Ovary (tissue), 10 donors: ENCODE measurements around the gene WASF3. TPM values are rescaled to one million over a fixed set of nuclear protein-coding genes. Genes with fewer than 3 reads are reported as not detected.

ENCODE experiments used
- DNase-seq, 5 donors: peaks; one replicate each; pipeline ENCODE4 v3.0.0-alpha.2; 2019 to 2020
- H3K27ac ChIP-seq, 2 donors: fragments of 200-600 bp; one replicate each; pipeline versions ENCODE4 v1.5.1 to v1.8.0; 2019 to 2022
- H3K27me3 ChIP-seq: fragments of 200-600 bp; one replicate; pipeline ENCODE4 v1.8.0; 2022
- H3K36me3 ChIP-seq: fragments of 200-600 bp; sonication (generic); one replicate; pipeline ENCODE4 v1.5.1; 2019
- H3K4me1 ChIP-seq: one replicate; pipeline ENCODE4 v1.8.1; 2013; ENCODE audit warnings: mild to moderate bottlenecking, moderate library complexity; ENCODE audit not compliant: insufficient read depth
- H3K4me3 ChIP-seq: fragments of 200-600 bp; sonication (generic); one replicate; pipeline ENCODE4 v1.5.1; 2017
- H3K9me3 ChIP-seq, 2 donors: fragments of 200-600 bp in 1 of 2; sonication (generic) in 1 of 2; one replicate each; pipeline versions ENCODE4 v1.5.1 to v1.8.1; 2013 to 2019; ENCODE audit warnings: mild to moderate bottlenecking in 1 of 2, moderate library complexity in 1 of 2
- CTCF ChIP-seq, 3 donors: fragments of 450-650 bp in 2 of 3; fragments of 200-600 bp in 1 of 3; IDR thresholded peaks; one replicate each; pipeline versions ENCODE4 v1.5.1 to v1.8.0; 2016 to 2022; ENCODE audit warnings: antibody characterized with exemption in 3 of 3, mild to moderate bottlenecking in 1 of 3
- EP300 ChIP-seq: sonication (generic); formaldehyde crosslinking; IDR thresholded peaks from one replicate; pipeline ENCODE4 v1.6.1; 2017; ENCODE audit warnings: antibody characterized with exemption
- POLR2A ChIP-seq: fragments of 450-650 bp; IDR thresholded peaks from one replicate; pipeline ENCODE4 v1.6.1; 2017; ENCODE audit warnings: antibody characterized with exemption, mild to moderate bottlenecking, moderate library complexity
- WGBS, 3 donors: extraction: QIAGEN DNeasy Blood & Tissue Kit in 1 of 3; methylation state at CpG; one replicate each; pipeline versions ENCODE4 v1.1.5 to v1.1.7; 2013 to 2017; 5-methylcytosine and 5-hydroxymethylcytosine counted together
- intact Hi-C, 4 donors: fragments of 100-400 bp; cut with DNase I; formaldehyde crosslinking; loops; one replicate each; pipeline versions ENCODE4 v1.11.0 to v1.15.1; 2022 to 2023
- long read RNA-seq, 3 donors: library from polyadenylated mRNA in 2 of 3; unstranded in 2 of 3; transcript quantifications; one replicate each; pipeline ENCODE4 v2.0.0 and lab custom pipeline, GENCODE V29; 2021 to 2026
- polyA plus RNA-seq, 2 donors: library from polyadenylated mRNA; stranded (reverse); fragments of 200-250 nt in 1 of 2; fragments of 350-450 nt in 1 of 2; fragmentation: Illumina TruSeq in 1 of 2; extraction: RNeasy Lipid Tissue Mini Kit (QIAGEN cat#74804) in 1 of 2; gene quantifications; one replicate each; pipeline ENCODE4 v1.2.3, GENCODE V29; 2013 to 2014
- total RNA-seq, 7 donors: library from RNA; depleted of rRNA in 2 of 7; stranded (reverse); fragments of >200 nt in 2 of 7; fragmentation: NEBNext Ultra II Directional in 3 of 7; extraction: Animal tissue kit (Norgen Biotek cat#: 25700) in 3 of 7; gene quantifications; one replicate each; pipeline versions ENCODE4 v1.1.0 to v1.2.4, GENCODE V29; 2016 to 2023
- donor health status: DM: no; HTN: no; CAD: no; lungs with moderate emphysema.
- donor health status: DM: no; HTN: no; CAD: no.
- donor health status: Bipolar disorder and iron deficiency.
- donor health status: DM: yes; HTN: yes; CAD: no.
- donor health status: DM: no; HTN: no; CAD: no.
- donor health status: DM: yes; HTN: yes; CAD: no.

WASF3 gene
- total RNA-seq, result 10 to 100 TPM; 12.0 to 37.1 (median 34.6) TPM
- polyA plus RNA-seq, result 10 to 100 TPM; 11.5 to 28.4 TPM
- long read RNA-seq, donor 1, partial matches to known transcripts, result 6 of 9 reads
- long read RNA-seq, donor 1, other reads (novel, unspliced or antisense), result 3 of 9 reads
- long read RNA-seq, donor 2, full-length matches to known transcripts, result 3 of 12 reads
- long read RNA-seq, donor 2, partial matches to known transcripts, result 9 of 12 reads
- long read RNA-seq, donor 2, other reads (novel, unspliced or antisense), result 0 of 12 reads
- long read RNA-seq, donor 3, full-length matches to known transcripts, result 9 of 46 reads
- long read RNA-seq, donor 3, partial matches to known transcripts, result 37 of 46 reads
- long read RNA-seq, donor 3, other reads (novel, unspliced or antisense), result 0 of 46 reads

- Histone ChIP-seq H3K36me3 (no peaks in the 10 kb centered on the region), H3K27ac (peak within 1 kb of the TSS; percentile 26 to 55), H3K27me3 (no peaks in the 10 kb centered on the region), H3K9me3 (no peaks in the 10 kb centered on the region), H3K4me3 (peak within 1 kb of the TSS; percentile 59), H3K4me1 (no peaks in the 10 kb centered on the region)
- 0 to 3% (median 0%) methylated on average over 21 to 94 of the region's 94 CpGs for WGBS, 3 donors
- TF ChIP-seq POLR2A (no peak), CTCF (IDR thresholded peaks at IDR 0.05) (peak in 1 of 3 donors; percentile 8)
- intact Hi-C loops, result no loop called here
- peak; percentile 94 to 97 (median 95) for DNase-seq
Measured at GRCh38 chr13:26557393-26558073, at the start of gene WASF3. Gene WASF3, plus strand, starts transcription at chr13:26557683. Its CDS starts 84,588 bp downstream, at chr13:26642271.

GRCh38 chr13:26508885-26509284 is 48.6 kb upstream of the WASF3 start:
- Histone ChIP-seq H3K4me3 (no peak overlapping the region), H3K27me3 (no peaks in the 10 kb centered on the region), H3K36me3 (no peaks in the 10 kb centered on the region), H3K4me1 (no peaks in the 10 kb centered on the region), H3K27ac (no peak overlapping the region), H3K9me3 (no peaks in the 10 kb centered on the region)
- no peak for TF ChIP-seq POLR2A
- TF ChIP-seq CTCF (IDR thresholded peaks at IDR 0.05), result no peak
- TF ChIP-seq EP300, result no peak
- intact Hi-C loops, result no loop called here
- peak in 2 of 5 donors; percentile 43 to 76 for DNase-seq
- 61 to 72% (median 68%) methylated on average over 4 of the region's 4 CpGs for WGBS, 3 donors

- H3K4me3 ChIP-seq, result no peak overlapping the region
- DNase-seq, result no peak
- no peaks in the 10 kb centered on the region for H3K27me3 ChIP-seq
- intact Hi-C loops, result no loop called here
- H3K9me3 ChIP-seq, result no peaks in the 10 kb centered on the region
- no peak overlapping the region for H3K27ac ChIP-seq
- no peaks in the 10 kb centered on the region for H3K4me1 ChIP-seq
- no peaks in the 10 kb centered on the region for H3K36me3 ChIP-seq
- WGBS, 3 donors, result 91 to 94% (median 93%) methylated on average over 10 of the region's 10 CpGs
- no peak for TF ChIP-seq EP300
- no peak for TF ChIP-seq CTCF (IDR thresholded peaks at IDR 0.05)
- no peak for TF ChIP-seq POLR2A
Measured at GRCh38 chr13:26509491-26509890, 48.0 kb upstream of the WASF3 start.

- DNase-seq, result no peak
- Histone ChIP-seq H3K4me3 (no peak overlapping the region), H3K9me3 (no peaks in the 10 kb centered on the region), H3K27ac (no peak overlapping the region), H3K4me1 (no peaks in the 10 kb centered on the region), H3K27me3 (no peaks in the 10 kb centered on the region), H3K36me3 (no peaks in the 10 kb centered on the region)
- no peak for TF ChIP-seq EP300
- TF ChIP-seq CTCF (IDR thresholded peaks at IDR 0.05), result no peak
- TF ChIP-seq POLR2A, result no peak
- WGBS, 3 donors, result 29 to 35% (median 30%) methylated on average over 6 of the region's 6 CpGs
- intact Hi-C loops, result no loop called here
Measured at GRCh38 chr13:26513931-26514330, 43.6 kb upstream of the WASF3 start.
